NT2/D1 (cell line): ENCODE measurements around the gene TBC1D10B.
"Not testable (repeated sequence)": the region's sequence is repeated elsewhere in the genome, so short reads cannot be mapped to it uniquely, and the experiment has no call there.

Experiments
- DNase-seq: peaks from one replicate; pipeline ENCODE4 v3.0.0-alpha.2; 2011; ENCODE audit warnings: low read depth, low spot score
- H3K27me3 ChIP-seq: 2 replicates; pipeline ENCODE4 v1.6.0; 2011; ENCODE audit warnings: mild to moderate bottlenecking; ENCODE audit not compliant: insufficient read length, insufficient read depth
- H3K36me3 ChIP-seq: 2 replicates; pipeline ENCODE4 v1.6.1; 2011; ENCODE audit warnings: mild to moderate bottlenecking, low read length, mixed read lengths; ENCODE audit not compliant: insufficient read depth, insufficient read length
- H3K4me1 ChIP-seq: 2 replicates; pipeline ENCODE4 v1.5.1; 2011; ENCODE audit not compliant: insufficient read depth, insufficient read length
- H3K4me3 ChIP-seq: 2 replicates; pipeline ENCODE4 v1.5.1; 2011; ENCODE audit warnings: low read depth; ENCODE audit not compliant: insufficient read length
- H3K9ac ChIP-seq: 2 replicates; pipeline ENCODE4 v1.6.0; 2011; ENCODE audit warnings: low read depth; ENCODE audit not compliant: insufficient read length
- H3K9me3 ChIP-seq: 2 replicates; pipeline ENCODE4 v1.5.1; 2011; ENCODE audit warnings: mild to moderate bottlenecking, low read length; ENCODE audit not compliant: insufficient read depth

TBC1D10B gene

DNA sequence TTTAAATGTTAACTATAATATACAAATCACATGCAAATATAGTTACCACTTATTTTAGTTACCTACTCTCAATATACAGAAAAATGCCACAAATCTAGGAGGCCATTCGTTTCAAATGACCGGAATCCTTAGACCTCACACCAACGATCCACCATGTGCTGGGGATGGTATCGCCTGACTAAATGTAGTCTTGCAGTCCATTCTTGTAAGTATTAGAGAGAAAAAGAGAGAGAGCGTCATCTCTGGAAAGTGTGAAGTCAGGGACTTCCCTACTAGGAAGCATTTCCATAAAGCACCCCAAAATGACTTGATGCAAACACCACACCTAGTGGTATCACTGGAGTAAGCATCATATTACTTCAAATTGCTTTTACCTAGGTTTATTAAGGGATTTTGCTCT lies 61.0 kb downstream of the TBC1D10B start:
- not testable (repeated sequence) for H3K36me3 ChIP-seq, H3K4me1 ChIP-seq, DNase-seq, H3K27me3 ChIP-seq, H3K9ac ChIP-seq, H3K9me3 ChIP-seq, H3K4me3 ChIP-seq
